Tibial artery (tissue), 4 donors: ENCODE data around the gene GCKR.

Experiments used
- DNase-seq, 2 donors: peaks; one replicate each; pipeline ENCODE4 v3.0.0-alpha.2; 2019
- H3K27ac ChIP-seq, 2 donors: fragments of 200-600 bp; sonication (generic) in 1 of 2; 1 replicate in 1 of 2; 2 replicates in 1 of 2; pipeline ENCODE4 v1.5.1; 2018 to 2019; ENCODE audit warnings: mild to moderate bottlenecking in 1 of 2
- H3K27me3 ChIP-seq, 2 donors: fragments of 200-600 bp; sonication (generic) in 1 of 2; one replicate each; pipeline versions ENCODE4 v1.5.1 to v1.6.0; 2016 to 2019
- H3K36me3 ChIP-seq, 3 donors: fragments of 200-600 bp; sonication (generic) in 2 of 3; one replicate each; pipeline ENCODE4 v1.5.1; 2016 to 2019; ENCODE audit warnings: mild to moderate bottlenecking in 2 of 3
- H3K4me1 ChIP-seq, 4 donors: fragments of 200-600 bp; sonication (generic) in 2 of 4; 1 replicate in 3 of 4; 2 replicates in 1 of 4; pipeline ENCODE4 v1.5.1; 2016 to 2019
- H3K4me3 ChIP-seq, 2 donors: fragments of 200-600 bp; sonication (generic) in 1 of 2; 1 replicate in 1 of 2; 2 replicates in 1 of 2; pipeline ENCODE4 v1.5.1; 2018 to 2019; ENCODE audit warnings: mild to moderate bottlenecking in 2 of 2
- H3K9me3 ChIP-seq, 3 donors: fragments of 200-600 bp; sonication (generic) in 1 of 3; one replicate each; pipeline ENCODE4 v1.5.1; 2016 to 2019
- CTCF ChIP-seq, 2 experiments: fragments of 200-600 bp in 1 of 2; fragments of 450-650 bp in 1 of 2; IDR thresholded peaks; one replicate each; pipeline ENCODE4 v1.5.1; 2017 to 2019; ENCODE audit warnings: antibody characterized with exemption in 2 of 2, mild to moderate bottlenecking in 1 of 2, moderate library complexity in 1 of 2
- intact Hi-C: fragments of 100-400 bp; cut with DNase I; formaldehyde crosslinking; loops from one replicate; pipeline ENCODE4 v1.15.0; 2023; ENCODE audit warnings: low total_unique reads

GCKR gene, protein sequence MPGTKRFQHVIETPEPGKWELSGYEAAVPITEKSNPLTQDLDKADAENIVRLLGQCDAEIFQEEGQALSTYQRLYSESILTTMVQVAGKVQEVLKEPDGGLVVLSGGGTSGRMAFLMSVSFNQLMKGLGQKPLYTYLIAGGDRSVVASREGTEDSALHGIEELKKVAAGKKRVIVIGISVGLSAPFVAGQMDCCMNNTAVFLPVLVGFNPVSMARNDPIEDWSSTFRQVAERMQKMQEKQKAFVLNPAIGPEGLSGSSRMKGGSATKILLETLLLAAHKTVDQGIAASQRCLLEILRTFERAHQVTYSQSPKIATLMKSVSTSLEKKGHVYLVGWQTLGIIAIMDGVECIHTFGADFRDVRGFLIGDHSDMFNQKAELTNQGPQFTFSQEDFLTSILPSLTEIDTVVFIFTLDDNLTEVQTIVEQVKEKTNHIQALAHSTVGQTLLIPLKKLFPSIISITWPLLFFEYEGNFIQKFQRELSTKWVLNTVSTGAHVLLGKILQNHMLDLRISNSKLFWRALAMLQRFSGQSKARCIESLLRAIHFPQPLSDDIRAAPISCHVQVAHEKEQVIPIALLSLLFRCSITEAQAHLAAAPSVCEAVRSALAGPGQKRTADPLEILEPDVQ

DNA sequence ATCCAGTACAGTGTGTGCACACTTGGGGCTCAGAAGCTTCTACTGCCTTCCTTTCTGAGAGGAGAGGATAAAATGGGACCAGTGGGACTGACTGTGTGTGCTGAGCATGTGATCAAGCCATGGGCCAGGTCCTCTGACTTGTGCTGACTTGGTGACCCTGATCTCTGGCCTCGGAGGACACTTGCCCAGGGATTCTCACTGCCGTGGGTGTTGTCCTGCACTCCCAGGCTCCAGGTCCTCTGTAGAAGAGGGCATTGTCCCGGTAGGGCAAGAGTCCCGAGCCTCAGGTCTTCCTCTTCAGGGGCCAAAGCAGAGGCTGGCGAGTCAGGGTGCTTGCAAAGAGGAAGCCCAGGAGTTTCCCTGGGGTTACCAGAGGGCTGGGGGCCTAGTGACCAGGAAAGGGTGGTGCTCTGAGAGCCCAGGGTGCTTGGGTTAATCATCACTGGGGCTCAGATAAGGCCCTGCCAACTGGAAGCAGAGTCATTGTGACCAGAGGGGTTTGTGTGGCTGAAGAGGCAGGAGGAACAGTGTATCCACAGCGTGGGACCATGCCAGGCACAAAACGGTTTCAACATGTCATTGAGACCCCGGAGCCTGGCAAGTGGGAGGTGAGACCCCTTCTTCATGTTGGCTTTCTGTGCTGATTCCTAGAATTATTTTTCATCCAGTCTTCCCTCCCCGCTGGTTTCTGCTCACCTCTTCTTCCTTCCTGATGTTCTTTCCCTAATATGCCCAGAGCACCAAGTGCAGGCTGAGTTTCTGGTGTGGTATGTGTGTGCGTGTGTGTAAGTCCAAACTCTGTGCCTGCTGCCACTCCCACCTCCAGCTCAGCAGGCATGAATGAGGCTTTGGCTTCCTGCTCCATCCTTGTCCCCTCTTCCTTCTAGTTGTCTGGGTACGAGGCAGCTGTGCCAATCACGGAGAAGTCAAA lies at the start of gene GCKR:
GCKR (plus strand) TSS at position 483 of the 931 bp plus-strand sequence; CDS start at position 549, 66 bp downstream.
- no peak within 1 kb of the TSS for H3K4me3 ChIP-seq
- H3K36me3 ChIP-seq, result peaks cover 0 to 4% (median 0%) of the 10 kb centered on the region in 3 donors
- peaks cover 0 to 9% of the 10 kb centered on the region in 2 donors for H3K27me3 ChIP-seq
- H3K4me1 ChIP-seq, result peaks cover 0 to 16% (median 6%) of the 10 kb centered on the region in 4 donors
- intact Hi-C loops, result loop anchor here (10.0 kb wide), 1 partner anchor 88 kb away; the partner anchor contains the start of gene ZNF512
- no peak for DNase-seq
- H3K9me3 ChIP-seq, result no peaks in the 10 kb centered on the region
- no peak for TF ChIP-seq CTCF (IDR thresholded peaks at IDR 0.05)
- no peak within 1 kb of the TSS for H3K27ac ChIP-seq

DNA sequence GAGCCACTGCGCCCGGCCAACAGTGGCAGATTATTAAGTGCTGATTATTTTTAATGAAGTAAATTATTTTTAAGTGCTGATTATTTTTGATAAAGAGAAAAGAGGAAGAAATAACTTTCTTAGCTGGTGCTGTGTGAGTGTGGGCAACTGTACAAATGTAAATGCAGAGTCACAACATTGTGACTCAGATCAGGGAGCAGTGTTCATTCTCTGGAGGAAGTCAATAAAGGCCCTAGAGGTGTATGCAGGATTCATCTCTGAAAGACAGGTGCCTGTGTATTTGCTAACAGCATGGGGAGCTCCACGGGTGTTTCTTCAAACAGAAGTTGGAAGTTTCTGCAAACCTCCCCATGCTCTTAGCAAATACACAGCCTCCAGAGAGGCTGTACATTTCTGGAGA lies 48.3 kb upstream of the GCKR start:
- Histone ChIP-seq H3K27me3 (no peaks in the 10 kb centered on the region), H3K4me3 (no peak overlapping the region), H3K4me1 (no peaks in the 10 kb centered on the region), H3K27ac (no peak overlapping the region), H3K36me3 (peaks cover 50 to 86% (median 51%) of the 10 kb centered on the region in 3 donors), H3K9me3 (no peaks in the 10 kb centered on the region)
- DNase-seq, result no peak
- intact Hi-C loops, result no loop called here
- TF ChIP-seq CTCF (IDR thresholded peaks at IDR 0.05), result no peak

GRCh38 chr2:27451095-27451494 lies 45.5 kb upstream of the GCKR start:
- no peak for TF ChIP-seq CTCF (IDR thresholded peaks at IDR 0.05)
- Histone ChIP-seq H3K27me3 (no peaks in the 10 kb centered on the region), H3K36me3 (peaks cover 70 to 93% (median 77%) of the 10 kb centered on the region in 3 donors), H3K4me1 (no peaks in the 10 kb centered on the region), H3K27ac (no peak overlapping the region), H3K9me3 (no peaks in the 10 kb centered on the region), H3K4me3 (no peak overlapping the region)
- intact Hi-C loops, result no loop called here
- no peak for DNase-seq

DNA sequence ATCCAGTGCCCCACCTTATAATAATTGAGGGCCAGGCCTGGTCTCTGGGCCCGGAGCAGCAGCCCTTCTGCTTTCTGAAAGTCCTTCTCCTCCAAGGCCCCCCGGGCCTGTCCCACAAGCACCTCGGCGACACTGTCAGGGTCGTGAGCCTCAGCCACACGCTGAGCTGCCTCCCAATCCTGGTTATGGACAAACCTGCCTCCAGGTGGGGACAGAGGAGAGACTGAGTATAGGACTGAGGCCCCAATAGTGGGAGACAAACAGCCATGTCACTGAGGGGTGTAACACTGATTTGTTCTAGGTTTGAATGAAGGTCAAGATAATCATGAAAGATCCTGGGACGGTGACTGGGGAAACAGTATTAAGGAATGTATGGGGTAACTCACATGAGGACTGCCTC lies 42.7 kb upstream of the GCKR start:
- Histone ChIP-seq H3K27me3 (no peaks in the 10 kb centered on the region), H3K36me3 (peaks cover 81 to 97% (median 84%) of the 10 kb centered on the region in 3 donors), H3K27ac (no peak overlapping the region), H3K9me3 (no peaks in the 10 kb centered on the region), H3K4me3 (no peak overlapping the region), H3K4me1 (no peaks in the 10 kb centered on the region)
- no peak for DNase-seq
- intact Hi-C loops, result no loop called here
- TF ChIP-seq CTCF (IDR thresholded peaks at IDR 0.05), result no peak

- no peaks in the 10 kb centered on the region for H3K9me3 ChIP-seq
- H3K4me3 ChIP-seq, result no peak overlapping the region
- H3K4me1 ChIP-seq, result no peaks in the 10 kb centered on the region
- no peaks in the 10 kb centered on the region for H3K27me3 ChIP-seq
- peaks cover 43 to 84% (median 60%) of the 10 kb centered on the region in 3 donors for H3K36me3 ChIP-seq
- TF ChIP-seq CTCF (IDR thresholded peaks at IDR 0.05), result no peak
- DNase-seq, result no peak
- intact Hi-C loops, result no loop called here
- no peak overlapping the region for H3K27ac ChIP-seq
Observed at GRCh38 chr2:27461118-27461517, 35.5 kb upstream of the GCKR start.
